Measurements from ENCODE around the gene NPIPB6. TPM values are rescaled to one million over a fixed set of nuclear protein-coding genes. Genes with fewer than 3 reads are reported as not detected.

Gene NPIPB6
- polyA plus RNA-seq, 2 donors, result 0.21 to 0.77 TPM

DNA sequence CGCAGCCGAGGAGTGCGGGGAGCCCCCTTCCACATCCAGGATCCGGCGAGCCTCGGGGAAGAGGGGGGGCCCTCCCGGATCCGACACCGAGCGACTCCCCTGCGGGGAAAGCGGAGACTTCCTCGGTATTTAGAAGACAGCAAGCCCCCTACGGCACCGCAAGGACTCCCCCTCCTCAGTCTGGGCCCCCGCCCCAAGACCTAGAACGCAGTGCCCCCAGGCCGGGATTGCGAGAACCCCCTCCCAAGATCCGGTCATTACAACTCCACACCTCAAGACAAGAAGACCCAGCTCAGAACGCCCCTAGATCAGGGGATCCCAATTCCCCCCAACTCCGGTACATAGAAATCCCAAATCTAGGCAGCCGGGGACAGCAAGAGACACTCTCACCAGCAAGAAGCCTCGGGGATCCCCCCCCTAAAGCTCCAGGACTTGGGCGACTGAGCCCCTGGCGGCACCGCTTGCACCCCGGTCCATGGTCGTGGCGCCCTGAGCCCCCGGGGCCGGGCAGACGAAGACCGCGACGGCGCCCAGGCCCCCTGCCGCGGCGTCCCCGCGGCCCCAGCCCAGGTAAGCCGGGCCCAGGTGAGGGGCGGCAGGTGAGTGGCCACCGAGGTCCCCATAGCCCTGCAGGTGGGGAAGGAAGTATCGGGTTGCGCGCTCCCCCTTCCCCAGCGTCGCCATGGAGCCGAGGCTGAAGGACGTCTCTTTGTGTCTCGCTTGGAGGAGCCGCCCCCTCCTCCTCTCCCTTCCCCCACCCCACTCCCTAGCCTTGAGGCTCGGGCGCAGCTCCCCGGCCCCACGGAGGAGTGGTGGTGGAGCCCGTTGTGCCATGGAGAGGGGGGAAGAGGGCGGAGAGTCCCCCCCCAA is 70.3 kb downstream of the NPIPB6 start:
- Histone ChIP-seq H3K9me3 (ENCODE audit: control insufficient read depth in 2 of 2, insufficient read depth in 1 of 2, low read depth in 1 of 2, low read length in 1 of 2) (no peaks in the 10 kb centered on the region), H3K36me3 (ENCODE audit: control insufficient read depth in 2 of 2, insufficient read depth in 2 of 2, low read length in 1 of 2) (no peaks in the 10 kb centered on the region), H3K4me3 (ENCODE audit: low read depth in 1 of 2, low read length in 2 of 2) (peak overlapping the region; percentile 49 to 56), H3K27me3 (ENCODE audit: control insufficient read depth in 1 of 2, insufficient read depth in 2 of 2, low read length in 2 of 2) (no peaks in the 10 kb centered on the region), H3K27ac (ENCODE audit: low read depth in 2 of 2, low read length in 1 of 2) (peak overlapping the region; percentile 8 to 16), H3K4me1 (ENCODE audit: control insufficient read depth in 2 of 2, insufficient read depth in 2 of 2, low read length in 1 of 2) (peaks cover 9 to 10% of the 10 kb centered on the region in 2 donors)
- 1 to 2% methylated on average over 46 to 60 of the region's 60 CpGs for WGBS, 2 donors

Other genes starting within 250 kb of the NPIPB6 start
- 10 to 100 TPM; 50.6 to 52.1 TPM for gene XPO6, start 151.5 kb downstream of the NPIPB6 start, polyA plus RNA-seq
- under 1 TPM; 0.36 to 0.47 TPM for gene SBK1, start 71.0 kb downstream of the NPIPB6 start, polyA plus RNA-seq
- 10 to 100 TPM; 41.2 to 49.7 TPM for gene EIF3CL, start 40.3 kb upstream of the NPIPB6 start, polyA plus RNA-seq
- under 1 TPM in 1 of 2 donors, not detected in 1; 0.10 TPM for gene NPIPB7, start 108.8 kb upstream of the NPIPB6 start, polyA plus RNA-seq
- 10 to 100 TPM; 14.9 to 19.3 TPM for gene CLN3, start 128.6 kb upstream of the NPIPB6 start, polyA plus RNA-seq
- gene APOBR, start 131.1 kb upstream of the NPIPB6 start, polyA plus RNA-seq, result 1 to 10 TPM; 1.2 TPM
- under 1 TPM; 0.04 to 0.14 TPM for gene IL27, start 143.3 kb upstream of the NPIPB6 start, polyA plus RNA-seq
- gene NUPR1, start 175.5 kb upstream of the NPIPB6 start, polyA plus RNA-seq, result 100 to 1,000 TPM in 1 of 2 donors, 10 to 100 TPM in 1; 88.1 to 161 TPM
- gene SGF29, start 190.4 kb upstream of the NPIPB6 start, polyA plus RNA-seq, result 10 to 100 TPM; 16.3 to 17.6 TPM
- under 1 TPM; 0.05 to 0.43 TPM for gene SULT1A2, start 233.5 kb upstream of the NPIPB6 start, polyA plus RNA-seq
- 1 to 10 TPM; 5.6 to 7.9 TPM for gene SULT1A1, start 246.5 kb upstream of the NPIPB6 start, polyA plus RNA-seq

Measured in esophagus (tissue), 2 donors.